H1 (cell line): Measurements from ENCODE around the gene ZNF2. TPM values are rescaled to one million over a fixed set of nuclear protein-coding genes. Genes with fewer than 3 reads are reported as not detected.

ENCODE experiments used
- ASH2L ChIP-seq: fragments of 200-600, 300-600 bp; sonication (generic); IDR thresholded peaks from one replicate; pipeline ENCODE4 v1.7.1; 2017; ENCODE audit warnings: low read length
- ATF3 ChIP-seq: IDR thresholded peaks from 2 replicates; pipeline ENCODE4 v1.6.1; 2011; ENCODE audit warnings: low read depth, mild to moderate bottlenecking, low read length; ENCODE audit not compliant: insufficient read depth
- BCL11A ChIP-seq, 2 experiments: IDR thresholded peaks; one replicate each; pipeline ENCODE4 v1.6.1; 2011; ENCODE audit warnings: low read depth in 2 of 2, low read length in 2 of 2, mild to moderate bottlenecking in 2 of 2
- BRCA1 ChIP-seq: IDR thresholded peaks from 2 replicates; pipeline ENCODE4 v1.6.1; 2012; ENCODE audit warnings: low read depth, low read length, improper control_type of control experiment
- CBX8 ChIP-seq: fragments of 300-800, 300-1000 bp; sonication (generic); IDR thresholded peaks from 2 replicates; pipeline ENCODE4 v1.7.1; 2016; ENCODE audit warnings: low read depth, low read length, borderline replicate concordance
- CTBP2 ChIP-seq: IDR thresholded peaks from 2 replicates; pipeline ENCODE4 v1.7.0; 2011; ENCODE audit warnings: borderline replicate concordance, mild to moderate bottlenecking, moderate library complexity, mixed read lengths, low read length; ENCODE audit not compliant: insufficient read depth, insufficient read length
- FOSL1 ChIP-seq: IDR thresholded peaks from 2 replicates; pipeline ENCODE4 v1.6.1; 2011; ENCODE audit warnings: mild to moderate bottlenecking, low read depth, low read length, moderate library complexity; ENCODE audit not compliant: insufficient read depth
- POLR2AphosphoS5 ChIP-seq: IDR thresholded peaks from 2 replicates; pipeline ENCODE4 v1.6.1; 2011; ENCODE audit warnings: low read depth, low read length
- ZNF274 ChIP-seq: IDR thresholded peaks from 2 replicates; pipeline ENCODE4 v1.7.0; 2012; ENCODE audit warnings: low read length, borderline replicate concordance; ENCODE audit errors: extremely low read depth
- polyA plus RNA-seq, 7 experiments: library from polyadenylated mRNA; depleted of rRNA in 3 of 7; stranded (reverse) in 5 of 7; unstranded in 2 of 7; fragments of >200 nt in 5 of 7; fragments of 200-250 nt in 2 of 7; gene quantifications; 1 replicate in 5 of 7; 2 replicates in 1 of 7; 4 replicates in 1 of 7; pipeline versions ENCODE4 v1.2.1 to v1.2.3, GENCODE V29; 2011 to 2013; ENCODE audit warnings: missing spikeins in 2 of 7, mixed read lengths in 2 of 7
- total RNA-seq: library from RNA; stranded (reverse); fragmentation: NEBNext Ultra II Directional; extraction: Animal tissue kit (Norgen Biotek cat#: 25700); gene quantifications from 2 replicates; pipeline ENCODE4 v1.2.1, GENCODE V29; 2021

The ZNF2 gene
- total and polyA plus RNA-seq, 2 of the 8 experiments (the other 6 are each of a cell fraction or from before 2014, with no cell fraction given): 1.3 to 3.0 TPM

- TF ChIP-seq CTBP2 (no peak), POLR2AphosphoS5 (no peak), CBX8 (no peak), BRCA1 (no peak), ASH2L (no peak), FOSL1 (no peak), BCL11A (IDR thresholded peaks at IDR 0.05; ENCODE audit: low read depth in 2 of 2, low read length in 2 of 2) (no peak), ZNF274 (no peak), ATF3 (no peak)
- TF ChIP-seq, all 59 proteins: peak for 0
Observed at GRCh38 chr2:95220449-95220848, 54.8 kb downstream of the ZNF2 start (continued).
